ENCODE measurements around the gene CXCR2.
"Not testable (repeated sequence)": the region's sequence is repeated elsewhere in the genome, so short reads cannot be mapped to it uniquely, and the experiment has no call there.

CXCR2 gene

GRCh38 chr2:218125626-218126080 is at the start of gene CXCR2:
TSS of gene CXCR2 (plus strand) at chr2:218126028. CDS start at chr2:218134802, 8,774 bp downstream.
- DNase-seq, result no peak

GRCh38 chr2:218077464-218078216 is 48.2 kb upstream of the CXCR2 start:
- no peak for DNase-seq

GRCh38 chr2:218079943-218080913 is 45.6 kb upstream of the CXCR2 start:
- DNase-seq, result no peak

- DNase-seq, result no peak
These were observed 44.8 kb upstream of the CXCR2 start for GRCh38 chr2:218081063-218081462.

GRCh38 chr2:218081695-218082094 is 44.1 kb upstream of the CXCR2 start:
- no peak for DNase-seq

GRCh38 chr2:218082586-218083351 is 43.1 kb upstream of the CXCR2 start:
- no peak for DNase-seq

GRCh38 chr2:218083352-218083676 is 42.5 kb upstream of the CXCR2 start:
- no peak for DNase-seq

GRCh38 chr2:218086478-218086877 is 39.4 kb upstream of the CXCR2 start:
- no peak for DNase-seq

- DNase-seq, result no peak
These were observed 36.6 kb upstream of the CXCR2 start for GRCh38 chr2:218089259-218089658.

GRCh38 chr2:218091746-218092145 is 34.1 kb upstream of the CXCR2 start:
- DNase-seq, result no peak

GRCh38 chr2:218093879-218094278 is 31.9 kb upstream of the CXCR2 start:
- no peak for DNase-seq

GRCh38 chr2:218095853-218096252 is 30.0 kb upstream of the CXCR2 start:
- no peak for DNase-seq

GRCh38 chr2:218097975-218098374 is 27.9 kb upstream of the CXCR2 start:
- DNase-seq, result no peak

GRCh38 chr2:218108834-218109233 is 17.0 kb upstream of the CXCR2 start:
- DNase-seq, result not testable (repeated sequence)

GRCh38 chr2:218121789-218122188 is 4.0 kb upstream of the CXCR2 start:
- not testable (repeated sequence) for DNase-seq

GRCh38 chr2:218122286-218122685 is 3.5 kb upstream of the CXCR2 start:
- not testable (repeated sequence) for DNase-seq

GRCh38 chr2:218123986-218124385 is 1.8 kb upstream of the CXCR2 start:
- no peak for DNase-seq

- no peak for DNase-seq
These were observed 733 bp upstream of the CXCR2 start for GRCh38 chr2:218125095-218125494.

- DNase-seq, result no peak
These were observed 2.2 kb downstream of the CXCR2 start for GRCh38 chr2:218127929-218128455.

- DNase-seq, result no peak
These were observed 3.1 kb downstream of the CXCR2 start for GRCh38 chr2:218128781-218129457.

GRCh38 chr2:218129458-218130135 is 3.8 kb downstream of the CXCR2 start:
- DNase-seq, result no peak

- no peak for DNase-seq
These were observed 4.5 kb downstream of the CXCR2 start for GRCh38 chr2:218130377-218130776.

Measured in NCI-H146 (cell line).